MCF 10A (cell line): ENCODE results near the gene RASEF. TPM values are rescaled to one million over a fixed set of nuclear protein-coding genes. Genes with fewer than 3 reads are reported as not detected.

Source experiments
- BruUV-seq: library from RNA; stranded (reverse); fragments of 400-500 nt; replicated peaks from 2 replicates; lab custom pipeline; 2021; lab: Mats Ljungman, UMichigan
- CTCF ChIA-PET: fragments of 300-600 bp; sonication (Branson Sonifier 250); formaldehyde crosslinking; extraction: SDS; loops from one replicate; lab custom pipeline; 2021; ENCODE audit warnings: antibody characterized with exemption, inconsistent platforms; lab: Yijun Ruan, JAX
- POLR2A ChIA-PET: fragments of 300-600, 350-650 bp; sonication (Branson Sonifier 250); formaldehyde crosslinking; extraction: SDS; loops from one replicate; lab custom pipeline; 2020; ENCODE audit warnings: antibody characterized with exemption, inconsistent platforms; lab: Yijun Ruan, JAX
- DNase-seq: peaks from one replicate; pipeline ENCODE4 v3.0.0-alpha.2; 2018; ENCODE audit not compliant: unreplicated experiment
- H3K27ac Mint-ChIP-seq: one replicate; pipeline ENCODE4 v1.8.0; 2022; ENCODE audit warnings: mild to moderate bottlenecking, low read depth, mixed read lengths; ENCODE audit not compliant: unreplicated experiment
- H3K27me3 Mint-ChIP-seq: one replicate; pipeline ENCODE4 v1.8.0; 2022; ENCODE audit warnings: mixed read lengths; ENCODE audit not compliant: insufficient read depth, unreplicated experiment
- H3K36me3 Mint-ChIP-seq: one replicate; pipeline ENCODE4 v1.8.0; 2022; ENCODE audit warnings: mild to moderate bottlenecking, moderate library complexity, mixed read lengths; ENCODE audit not compliant: insufficient read depth, unreplicated experiment
- H3K4me1 Mint-ChIP-seq: one replicate; pipeline ENCODE4 v1.8.0; 2022; ENCODE audit warnings: mixed read lengths; ENCODE audit not compliant: insufficient read depth, unreplicated experiment
- H3K4me3 Mint-ChIP-seq: one replicate; pipeline ENCODE4 v1.8.0; 2022; ENCODE audit warnings: mild to moderate bottlenecking, moderate library complexity, mixed read lengths; ENCODE audit not compliant: unreplicated experiment
- H3K9me3 Mint-ChIP-seq: one replicate; pipeline ENCODE4 v1.8.0; 2022; ENCODE audit warnings: mixed read lengths; ENCODE audit not compliant: unreplicated experiment
- intact Hi-C: fragments of 100-400 bp; cut with micrococcal nuclease; formaldehyde crosslinking; loops from 2 replicates; pipeline ENCODE4 v1.14.1; 2022
- total RNA-seq: library from RNA; stranded (reverse); gene quantifications from 2 replicates; pipeline ENCODE4 v1.2.3, GENCODE V29; 2022
- TF ChIP-seq, protein P1 (sequence below): fragments of 200-600 bp; IDR thresholded peaks from one replicate; pipeline ENCODE4 v1.8.0; 2022; ENCODE audit warnings: antibody characterized with exemption, mild to moderate bottlenecking; ENCODE audit not compliant: unreplicated experiment

RASEF gene
- total RNA-seq, 1 experiment from 2014 or later: 7.5 TPM

DNA sequence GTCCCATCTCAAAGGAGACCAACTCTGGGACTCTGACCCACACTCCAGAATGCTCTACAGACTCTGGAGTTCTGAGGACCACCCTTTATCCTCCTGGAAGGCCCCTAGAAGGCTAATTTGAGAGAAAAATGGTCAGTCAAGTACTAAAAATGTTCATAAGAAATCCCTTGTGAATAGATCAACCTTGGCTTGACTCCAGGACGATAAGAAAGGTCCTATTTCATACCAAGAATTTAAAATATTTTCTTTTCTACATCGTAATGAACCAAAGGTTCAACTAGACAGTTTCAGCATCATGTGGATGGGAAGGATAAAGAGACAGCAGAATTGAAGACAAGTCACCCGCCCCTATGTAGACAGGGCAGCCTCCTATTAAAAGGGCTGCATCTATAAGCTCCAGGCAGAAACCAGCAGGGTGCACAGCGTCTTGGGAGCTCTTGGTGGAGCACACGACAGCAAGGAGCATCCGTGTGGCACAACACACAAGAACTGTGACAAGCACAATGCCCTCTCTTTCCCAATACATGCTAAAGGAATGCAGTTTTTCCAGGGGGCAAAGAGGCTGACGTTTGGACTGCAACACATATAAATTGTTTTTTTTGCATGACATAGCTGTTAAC is 38.3 kb downstream of the RASEF start:
- TF ChIP-seq, protein P1, sequence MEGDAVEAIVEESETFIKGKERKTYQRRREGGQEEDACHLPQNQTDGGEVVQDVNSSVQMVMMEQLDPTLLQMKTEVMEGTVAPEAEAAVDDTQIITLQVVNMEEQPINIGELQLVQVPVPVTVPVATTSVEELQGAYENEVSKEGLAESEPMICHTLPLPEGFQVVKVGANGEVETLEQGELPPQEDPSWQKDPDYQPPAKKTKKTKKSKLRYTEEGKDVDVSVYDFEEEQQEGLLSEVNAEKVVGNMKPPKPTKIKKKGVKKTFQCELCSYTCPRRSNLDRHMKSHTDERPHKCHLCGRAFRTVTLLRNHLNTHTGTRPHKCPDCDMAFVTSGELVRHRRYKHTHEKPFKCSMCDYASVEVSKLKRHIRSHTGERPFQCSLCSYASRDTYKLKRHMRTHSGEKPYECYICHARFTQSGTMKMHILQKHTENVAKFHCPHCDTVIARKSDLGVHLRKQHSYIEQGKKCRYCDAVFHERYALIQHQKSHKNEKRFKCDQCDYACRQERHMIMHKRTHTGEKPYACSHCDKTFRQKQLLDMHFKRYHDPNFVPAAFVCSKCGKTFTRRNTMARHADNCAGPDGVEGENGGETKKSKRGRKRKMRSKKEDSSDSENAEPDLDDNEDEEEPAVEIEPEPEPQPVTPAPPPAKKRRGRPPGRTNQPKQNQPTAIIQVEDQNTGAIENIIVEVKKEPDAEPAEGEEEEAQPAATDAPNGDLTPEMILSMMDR: no peak
- no peak for DNase-seq
- Mint-ChIP-seq H3K4me1 (peaks cover 33% of the 10 kb centered on the region), H3K4me3 (no peak overlapping the region), H3K27ac (no peak overlapping the region), H3K9me3 (no peaks in the 10 kb centered on the region), H3K27me3 (no peaks in the 10 kb centered on the region), H3K36me3 (peaks cover 8% of the 10 kb centered on the region)
- ChIA-PET POLR2A (no interaction called here), CTCF (interaction anchor here (0.5 to 0.6 kb wide), 2 partner anchors 174 to 344 kb away, joined by 3 to 4 read pairs; no protein-coding TSS in a partner anchor)
- intact Hi-C loops: loop anchor here (5.0 kb wide), 1 partner anchor 1182 kb away; no protein-coding TSS in a partner anchor
- BruUV-seq: no TSS peak

DNA sequence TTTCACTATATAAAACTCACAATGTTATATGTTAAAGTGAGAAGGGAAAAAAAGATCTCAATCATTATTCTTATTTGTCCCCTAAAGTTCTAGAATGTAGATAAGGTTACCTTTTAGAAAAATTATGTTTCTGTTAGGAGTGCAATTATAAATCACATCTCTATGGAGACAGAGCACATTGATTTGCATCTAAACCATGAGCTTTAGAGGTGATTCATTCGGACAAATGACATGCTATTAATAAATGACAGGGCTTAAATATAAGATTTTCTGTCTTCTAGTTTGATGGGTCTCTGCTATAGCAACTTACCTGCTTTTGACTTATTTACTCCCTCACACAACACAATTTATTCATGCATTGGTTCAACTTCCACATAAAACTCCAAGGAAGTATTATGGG is 39.8 kb downstream of the RASEF start:
- no peaks in the 10 kb centered on the region for H3K27me3 Mint-ChIP-seq
- BruUV-seq: no TSS peak

DNA sequence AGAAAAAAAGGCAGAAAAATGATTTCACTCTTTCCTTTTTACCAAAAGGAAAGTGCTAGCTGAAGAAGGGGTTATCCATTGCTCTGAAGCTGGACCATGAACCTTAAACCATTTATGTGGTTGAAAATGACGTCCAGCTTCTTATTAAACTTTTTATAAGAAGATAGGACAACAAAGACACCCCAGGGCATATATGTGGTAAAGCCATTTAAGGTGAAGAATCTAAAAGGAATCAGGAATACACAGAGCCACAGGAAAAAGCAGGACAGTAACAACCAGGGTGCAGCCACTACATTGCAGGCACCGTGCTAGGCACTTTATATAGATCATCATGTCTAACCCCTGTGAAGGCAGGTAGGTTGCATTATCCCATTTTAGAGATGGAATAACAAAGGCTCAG is 42.1 kb downstream of the RASEF start:
- Mint-ChIP-seq H3K4me3 (no peak overlapping the region), H3K36me3 (peaks cover 8% of the 10 kb centered on the region), H3K9me3 (no peaks in the 10 kb centered on the region), H3K4me1 (peaks cover 4% of the 10 kb centered on the region), H3K27ac (no peak overlapping the region), H3K27me3 (no peaks in the 10 kb centered on the region)
- BruUV-seq: no TSS peak
- no peak for DNase-seq
- intact Hi-C loops: no loop called here
- TF ChIP-seq, protein P1: no peak
- CTCF ChIA-PET: no interaction called here
- POLR2A ChIA-PET: interaction anchor here (0.6 kb wide), 1 partner anchor 569 kb away, joined by 3 read pairs; no protein-coding TSS in a partner anchor

More for the DNA sequence above, 39.8 kb downstream of the RASEF start:
- no peak for DNase-seq
- Mint-ChIP-seq H3K36me3 (peaks cover 8% of the 10 kb centered on the region), H3K27ac (no peak overlapping the region), H3K4me3 (no peak overlapping the region), H3K4me1 (peaks cover 23% of the 10 kb centered on the region), H3K9me3 (no peaks in the 10 kb centered on the region)
- TF ChIP-seq, protein P1: no peak
- intact Hi-C loops: no loop called here
- CTCF ChIA-PET: interaction anchor here (0.7 kb wide), 1 partner anchor 39 kb away, joined by 3 read pairs; no protein-coding TSS in a partner anchor
- POLR2A ChIA-PET: interaction anchor here (0.6 kb wide), 1 partner anchor 13 kb away, joined by 3 read pairs; no protein-coding TSS in a partner anchor

DNA sequence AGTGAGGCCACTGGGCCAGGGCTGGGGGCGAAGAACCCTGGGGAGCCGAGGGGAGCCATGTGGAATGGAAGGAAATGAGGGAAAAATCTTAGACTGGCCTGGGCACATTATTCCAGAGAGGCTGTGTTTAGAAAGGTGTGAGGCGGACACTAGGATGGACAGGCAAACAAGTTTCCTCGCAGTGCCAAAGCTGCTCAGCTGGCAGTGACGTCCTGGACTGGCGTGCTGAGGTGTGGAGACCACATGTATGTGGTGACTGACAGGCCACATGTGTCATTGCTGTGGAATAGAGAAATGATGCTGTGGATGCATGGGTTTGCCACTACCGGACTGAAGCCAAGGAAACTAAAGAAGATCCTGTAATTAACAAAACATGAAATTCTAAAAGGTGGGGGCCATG is 42.6 kb downstream of the RASEF start:
- DNase-seq: no peak
- CTCF ChIA-PET: no interaction called here
- intact Hi-C loops: no loop called here
- Mint-ChIP-seq H3K4me3 (no peak overlapping the region), H3K27me3 (no peaks in the 10 kb centered on the region), H3K9me3 (no peaks in the 10 kb centered on the region), H3K4me1 (peaks cover 4% of the 10 kb centered on the region), H3K36me3 (peaks cover 8% of the 10 kb centered on the region), H3K27ac (no peak overlapping the region)
- TF ChIP-seq, protein P1: no peak
- POLR2A ChIA-PET: no interaction called here
- no TSS peak for BruUV-seq
